HEK293T (cell line): ENCODE results near the gene GUCY1A1.
A peak's percentile ranks its signal among the peaks of the same experiment; 100 is the strongest.

Experiments used
- CTCF ChIA-PET: fragments of 350-600 bp; formaldehyde crosslinking; extraction: SDS; loops from one replicate; lab custom pipeline; 2021; ENCODE audit warnings: antibody characterized with exemption, inconsistent platforms; lab: Yijun Ruan, JAX
- POLR2A ChIA-PET: fragments of 350-600 bp; formaldehyde crosslinking; extraction: SDS; loops from one replicate; lab custom pipeline; 2020; ENCODE audit warnings: antibody characterized with exemption, inconsistent platforms; lab: Yijun Ruan, JAX
- DNase-seq: peaks from one replicate; pipeline ENCODE4 v3.0.0; 2012; ENCODE audit warnings: mixed read lengths; ENCODE audit errors: extremely low spot score
- ARNT ChIP-seq: fragments of 450-650 bp; IDR thresholded peaks from 2 replicates; pipeline ENCODE4 v1.6.1; 2017; ENCODE audit warnings: mild to moderate bottlenecking
- BHLHE40 ChIP-seq: fragments of 450-650 bp; IDR thresholded peaks from 2 replicates; pipeline ENCODE4 v1.6.1; 2016; ENCODE audit warnings: mild to moderate bottlenecking, moderate library complexity, borderline replicate concordance
- CTBP1 ChIP-seq: fragments of 450-650 bp; IDR thresholded peaks from 2 replicates; pipeline ENCODE4 v1.6.1; 2016; ENCODE audit warnings: borderline replicate concordance
- ELF4 ChIP-seq: fragments of 450-650 bp; IDR thresholded peaks from 2 replicates; pipeline ENCODE4 v1.6.1; 2017; ENCODE audit warnings: antibody characterized with exemption
- FOXA1 ChIP-seq: fragments of 450-650 bp; IDR thresholded peaks from 2 replicates; pipeline ENCODE4 v1.6.1; 2016; ENCODE audit warnings: mild to moderate bottlenecking
- FOXK2 ChIP-seq: fragments of 450-650 bp; IDR thresholded peaks from 2 replicates; pipeline ENCODE4 v1.6.1; 2016; ENCODE audit warnings: mild to moderate bottlenecking
- FOXM1 ChIP-seq: fragments of 450-650 bp; IDR thresholded peaks from 2 replicates; pipeline ENCODE4 v1.6.1; 2017; ENCODE audit warnings: mild to moderate bottlenecking, borderline replicate concordance
- HDGF ChIP-seq: fragments of 450-650 bp; IDR thresholded peaks from 2 replicates; pipeline ENCODE4 v1.6.1; 2017; ENCODE audit warnings: antibody characterized with exemption, borderline replicate concordance
- L3MBTL2 ChIP-seq: fragments of 450-650 bp; conservative IDR thresholded peaks from 2 replicates; pipeline ENCODE4 v1.6.1; 2016; ENCODE audit warnings: mild to moderate bottlenecking
- LEF1 ChIP-seq: fragments of 450-650 bp; IDR thresholded peaks from 2 replicates; pipeline ENCODE4 v1.6.1; 2017; ENCODE audit warnings: mild to moderate bottlenecking, borderline replicate concordance
- NFRKB ChIP-seq: fragments of 450-650 bp; IDR thresholded peaks from 2 replicates; pipeline ENCODE4 v1.6.1; 2016; ENCODE audit warnings: mild to moderate bottlenecking, moderate library complexity
- PKNOX1 ChIP-seq: fragments of 450-650 bp; IDR thresholded peaks from 2 replicates; pipeline ENCODE4 v1.6.1; 2016
- SP1 ChIP-seq: fragments of 450-650 bp; IDR thresholded peaks from 2 replicates; pipeline ENCODE4 v1.6.1; 2017
- SUZ12 ChIP-seq: fragments of 450-650 bp; IDR thresholded peaks from 2 replicates; pipeline ENCODE4 v1.6.1; 2016; ENCODE audit warnings: mild to moderate bottlenecking
- TARDBP ChIP-seq: fragments of 450-650 bp; IDR thresholded peaks from 2 replicates; pipeline ENCODE4 v1.6.1; 2016
- ZNF384 ChIP-seq: fragments of 450-650 bp; IDR thresholded peaks from 2 replicates; pipeline ENCODE4 v1.6.1; 2016

The GUCY1A1 gene

DNA sequence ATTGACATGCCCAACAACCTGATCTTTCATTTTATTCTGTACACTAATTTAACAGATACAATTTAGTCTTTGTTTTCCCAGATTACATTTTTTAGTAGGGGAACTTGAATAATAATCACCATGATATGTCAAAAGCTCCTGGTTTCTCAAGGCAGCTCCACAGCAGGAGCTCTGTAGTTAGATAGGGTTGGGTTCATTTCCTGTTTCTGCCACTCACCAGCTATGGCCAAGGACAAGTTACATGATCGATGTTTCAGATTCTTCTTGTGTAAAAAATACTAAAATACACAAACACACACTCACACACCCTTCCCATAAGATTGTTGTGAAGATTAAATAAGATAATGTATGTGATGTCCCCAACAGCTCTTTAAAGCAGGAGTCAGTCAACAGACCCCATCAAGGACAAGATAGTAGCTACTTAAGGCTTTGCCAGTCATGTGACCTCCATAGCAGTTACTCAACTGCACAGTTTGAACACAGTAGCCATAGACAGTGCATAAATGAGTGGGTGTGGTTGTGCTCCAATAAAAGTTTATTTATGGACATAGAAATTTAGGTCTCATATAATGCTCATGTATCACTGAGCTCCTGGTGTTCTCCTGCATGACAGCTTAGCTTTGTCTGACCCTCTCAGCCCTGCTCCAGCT, 18.4 kb downstream of the GUCY1A1 start:
- no peak for DNase-seq
- TF ChIP-seq CTBP1 (peak; percentile 69; the same call in 1 of the 2 replicates), FOXM1 (peak; percentile 40; the same call in 1 of the 2 replicates), SP1 (no peak), NFRKB (no peak), PKNOX1 (peak; percentile 72)
- ChIA-PET POLR2A (interaction anchor here (0.6 kb wide), 1 partner anchor 268 kb away, joined by 3 read pairs; no protein-coding TSS in a partner anchor), CTCF (interaction anchor here (0.6 to 1.2 kb wide), 2 partner anchors 11 to 268 kb away, joined by 3 to 4 read pairs; no protein-coding TSS in a partner anchor)

GRCh38 chr4:155687380-155687982, 20.8 kb downstream of the GUCY1A1 start:
- POLR2A ChIA-PET: no interaction called here
- TF ChIP-seq HDGF: no peak
- no peak for TF ChIP-seq NFRKB
- no peak for TF ChIP-seq PKNOX1
- TF ChIP-seq SP1: no peak
- no peak for TF ChIP-seq TARDBP
- TF ChIP-seq ARNT: no peak
- TF ChIP-seq FOXM1: no peak
- TF ChIP-seq BHLHE40: no peak
- TF ChIP-seq L3MBTL2: no peak
- no peak for TF ChIP-seq ZNF384
- TF ChIP-seq ELF4: no peak
- TF ChIP-seq FOXA1: no peak
- TF ChIP-seq SUZ12: no peak
- TF ChIP-seq LEF1: no peak
- no peak for TF ChIP-seq FOXK2
- TF ChIP-seq CTBP1: no peak
- DNase-seq: no peak
- CTCF ChIA-PET: interaction anchor here (0.6 kb wide), 1 partner anchor 550 kb away, joined by 4 read pairs; no protein-coding TSS in a partner anchor

- ChIA-PET CTCF (no interaction called here), POLR2A (no interaction called here)
- no peak for DNase-seq
- TF ChIP-seq LEF1 (no peak), HDGF (no peak), L3MBTL2 (no peak), ARNT (no peak), PKNOX1 (no peak), ZNF384 (no peak)
These were observed 21.6 kb downstream of the GUCY1A1 start for GRCh38 chr4:155688211-155688610.

- ChIA-PET POLR2A (no interaction called here), CTCF (no interaction called here)
- no peak for DNase-seq
- TF ChIP-seq ARNT: no peak
- no peak for TF ChIP-seq PKNOX1
- no peak for TF ChIP-seq FOXK2
These were observed 22.2 kb downstream of the GUCY1A1 start for GRCh38 chr4:155688860-155689259.

DNA sequence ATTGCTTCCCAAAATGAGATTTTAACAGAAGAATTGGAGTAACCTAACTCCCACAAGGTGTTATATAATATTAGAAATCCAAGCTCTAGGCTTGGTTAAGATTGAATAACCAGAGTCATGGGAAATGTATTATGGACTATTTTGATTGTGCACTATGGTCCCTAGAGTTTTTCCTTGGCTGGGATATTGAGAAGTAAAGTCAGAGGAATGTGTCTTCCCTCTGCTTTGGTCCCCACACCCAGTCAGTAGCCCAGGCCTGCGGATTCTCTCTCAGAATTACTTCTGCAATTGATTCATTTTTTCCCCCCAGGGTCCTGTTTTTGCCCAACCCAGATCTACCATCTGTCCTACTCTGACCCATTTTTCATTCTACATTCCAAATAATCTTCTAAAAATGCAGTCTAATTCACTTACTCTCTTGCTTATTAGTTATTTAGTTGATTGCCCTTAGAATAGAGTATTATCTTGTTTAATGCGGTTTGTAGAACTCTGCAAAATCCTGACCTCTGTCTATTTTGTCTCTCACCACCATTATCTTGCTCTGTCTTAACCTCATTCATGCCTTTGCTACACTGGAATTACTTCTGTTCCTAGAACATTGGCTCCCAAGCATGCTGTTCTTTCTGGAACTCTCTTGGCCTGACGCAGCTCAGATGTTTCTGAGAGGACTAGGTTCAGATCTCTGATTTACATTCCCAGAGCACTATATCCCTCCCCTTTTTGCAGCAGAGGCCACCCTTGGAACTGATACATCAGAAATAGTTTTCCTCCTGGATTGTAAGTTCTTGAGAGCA, 23.6 kb downstream of the GUCY1A1 start:
- ChIA-PET POLR2A (no interaction called here), CTCF (interaction anchor here (0.6 kb wide), 1 partner anchor 560 kb away, joined by 3 read pairs; no protein-coding TSS in a partner anchor)
- no peak for TF ChIP-seq TARDBP
- no peak for TF ChIP-seq BHLHE40
- TF ChIP-seq ZNF384: no peak
- no peak for TF ChIP-seq NFRKB
- no peak for TF ChIP-seq HDGF
- TF ChIP-seq LEF1: no peak
- no peak for TF ChIP-seq CTBP1
- no peak for TF ChIP-seq FOXM1
- TF ChIP-seq L3MBTL2: no peak
- TF ChIP-seq SUZ12: no peak
- no peak for TF ChIP-seq ARNT
- no peak for TF ChIP-seq PKNOX1
- no peak for TF ChIP-seq FOXA1
- no peak for TF ChIP-seq SP1
- DNase-seq: no peak
